ENCODE data around the gene NT5DC4.

DNA sequence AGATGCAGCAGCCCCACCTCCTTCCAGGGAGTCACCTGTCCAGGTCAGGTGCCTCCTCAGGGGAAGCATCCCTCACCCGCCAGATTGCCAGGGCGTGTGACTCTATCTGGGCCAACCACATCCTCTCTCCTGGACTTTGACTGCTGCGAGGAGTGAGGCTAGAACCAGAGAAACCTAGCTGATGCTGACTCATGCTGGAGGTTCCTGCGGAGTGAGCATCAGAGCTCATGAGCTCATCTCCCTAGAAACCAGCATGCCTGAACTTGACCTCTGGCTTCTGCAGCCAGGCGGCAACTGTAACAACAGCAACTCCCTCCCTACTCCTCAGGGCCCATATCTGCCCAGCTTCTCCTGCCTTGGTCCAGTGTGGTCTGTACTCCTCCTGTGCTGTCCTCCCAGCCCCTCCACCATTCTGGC is 28.3 kb upstream of the NT5DC4 start:
- TF ChIP-seq, protein P1, sequence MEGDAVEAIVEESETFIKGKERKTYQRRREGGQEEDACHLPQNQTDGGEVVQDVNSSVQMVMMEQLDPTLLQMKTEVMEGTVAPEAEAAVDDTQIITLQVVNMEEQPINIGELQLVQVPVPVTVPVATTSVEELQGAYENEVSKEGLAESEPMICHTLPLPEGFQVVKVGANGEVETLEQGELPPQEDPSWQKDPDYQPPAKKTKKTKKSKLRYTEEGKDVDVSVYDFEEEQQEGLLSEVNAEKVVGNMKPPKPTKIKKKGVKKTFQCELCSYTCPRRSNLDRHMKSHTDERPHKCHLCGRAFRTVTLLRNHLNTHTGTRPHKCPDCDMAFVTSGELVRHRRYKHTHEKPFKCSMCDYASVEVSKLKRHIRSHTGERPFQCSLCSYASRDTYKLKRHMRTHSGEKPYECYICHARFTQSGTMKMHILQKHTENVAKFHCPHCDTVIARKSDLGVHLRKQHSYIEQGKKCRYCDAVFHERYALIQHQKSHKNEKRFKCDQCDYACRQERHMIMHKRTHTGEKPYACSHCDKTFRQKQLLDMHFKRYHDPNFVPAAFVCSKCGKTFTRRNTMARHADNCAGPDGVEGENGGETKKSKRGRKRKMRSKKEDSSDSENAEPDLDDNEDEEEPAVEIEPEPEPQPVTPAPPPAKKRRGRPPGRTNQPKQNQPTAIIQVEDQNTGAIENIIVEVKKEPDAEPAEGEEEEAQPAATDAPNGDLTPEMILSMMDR (conservative IDR thresholded peaks at IDR 0.05; ENCODE audit: low read length): no peak
- TF ChIP-seq EZH2phosphoT487 (IDR thresholded peaks at IDR 0.05; ENCODE audit: borderline replicate concordance, low read depth, low read length): no peak

All from OCI-LY7 (cell line).